Measurements from ENCODE around the gene WASHC2A.
"Not testable (repeated sequence)": the region's sequence is repeated elsewhere in the genome, so short reads cannot be mapped to it uniquely, and the experiment has no call there.

Gene WASHC2A

GRCh38 chr10:50067546-50068351 is at the start of gene WASHC2A:
WASHC2A (plus strand) TSS chr10:50067954; CDS start chr10:50068006, 52 bp downstream.
- not testable (repeated sequence) for DNase-seq

GRCh38 chr10:50019279-50019678 is 48.5 kb upstream of the WASHC2A start:
- not testable (repeated sequence) for DNase-seq

- not testable (repeated sequence) for DNase-seq
Observed at GRCh38 chr10:50020451-50021024, 47.2 kb upstream of the WASHC2A start.

- no peak for DNase-seq
Observed at GRCh38 chr10:50021646-50022045, 46.1 kb upstream of the WASHC2A start.

GRCh38 chr10:50024716-50025383 is 42.9 kb upstream of the WASHC2A start:
- DNase-seq: not testable (repeated sequence)

GRCh38 chr10:50025627-50026026 is 42.1 kb upstream of the WASHC2A start:
- DNase-seq: no peak

GRCh38 chr10:50027195-50027594 is 40.6 kb upstream of the WASHC2A start:
- no peak for DNase-seq

GRCh38 chr10:50033481-50033880 is 34.3 kb upstream of the WASHC2A start:
- DNase-seq: no peak

- not testable (repeated sequence) for DNase-seq
Observed at GRCh38 chr10:50035337-50035736, 32.4 kb upstream of the WASHC2A start.

- DNase-seq: no peak
Observed at GRCh38 chr10:50044941-50045664, 22.7 kb upstream of the WASHC2A start.

GRCh38 chr10:50046457-50046856 is 21.3 kb upstream of the WASHC2A start:
- DNase-seq: not testable (repeated sequence)

- not testable (repeated sequence) for DNase-seq
Observed at GRCh38 chr10:50047594-50047993, 20.2 kb upstream of the WASHC2A start.

- not testable (repeated sequence) for DNase-seq
Observed at GRCh38 chr10:50051995-50052660, 15.6 kb upstream of the WASHC2A start.

GRCh38 chr10:50052778-50053376 is 14.9 kb upstream of the WASHC2A start:
- DNase-seq: not testable (repeated sequence)

- not testable (repeated sequence) for DNase-seq
Observed at GRCh38 chr10:50055494-50056292, 12.1 kb upstream of the WASHC2A start.

GRCh38 chr10:50056654-50057053 is 11.1 kb upstream of the WASHC2A start:
- DNase-seq: not testable (repeated sequence)

- not testable (repeated sequence) for DNase-seq
Observed at GRCh38 chr10:50058727-50059126, 9.0 kb upstream of the WASHC2A start.

GRCh38 chr10:50059946-50060345 is 7.8 kb upstream of the WASHC2A start:
- not testable (repeated sequence) for DNase-seq

GRCh38 chr10:50061548-50061947 is 6.2 kb upstream of the WASHC2A start:
- DNase-seq: not testable (repeated sequence)

GRCh38 chr10:50063100-50063499 is 4.7 kb upstream of the WASHC2A start:
- DNase-seq: no peak

GRCh38 chr10:50068352-50068659 is 552 bp downstream of the WASHC2A start:
- not testable (repeated sequence) for DNase-seq
